ENCODE results near the gene CEP41.

GRCh38 chr7:130420943-130421578 lies 19.8 kb downstream of the CEP41 start:
- TF ChIP-seq, protein P1, sequence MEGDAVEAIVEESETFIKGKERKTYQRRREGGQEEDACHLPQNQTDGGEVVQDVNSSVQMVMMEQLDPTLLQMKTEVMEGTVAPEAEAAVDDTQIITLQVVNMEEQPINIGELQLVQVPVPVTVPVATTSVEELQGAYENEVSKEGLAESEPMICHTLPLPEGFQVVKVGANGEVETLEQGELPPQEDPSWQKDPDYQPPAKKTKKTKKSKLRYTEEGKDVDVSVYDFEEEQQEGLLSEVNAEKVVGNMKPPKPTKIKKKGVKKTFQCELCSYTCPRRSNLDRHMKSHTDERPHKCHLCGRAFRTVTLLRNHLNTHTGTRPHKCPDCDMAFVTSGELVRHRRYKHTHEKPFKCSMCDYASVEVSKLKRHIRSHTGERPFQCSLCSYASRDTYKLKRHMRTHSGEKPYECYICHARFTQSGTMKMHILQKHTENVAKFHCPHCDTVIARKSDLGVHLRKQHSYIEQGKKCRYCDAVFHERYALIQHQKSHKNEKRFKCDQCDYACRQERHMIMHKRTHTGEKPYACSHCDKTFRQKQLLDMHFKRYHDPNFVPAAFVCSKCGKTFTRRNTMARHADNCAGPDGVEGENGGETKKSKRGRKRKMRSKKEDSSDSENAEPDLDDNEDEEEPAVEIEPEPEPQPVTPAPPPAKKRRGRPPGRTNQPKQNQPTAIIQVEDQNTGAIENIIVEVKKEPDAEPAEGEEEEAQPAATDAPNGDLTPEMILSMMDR (conservative IDR thresholded peaks at IDR 0.05; ENCODE audit: low read length): no peak
- no peak for TF ChIP-seq EZH2phosphoT487 (IDR thresholded peaks at IDR 0.05; ENCODE audit: borderline replicate concordance, low read depth, low read length)
